ENCODE measurements around the gene PTPN13.

The PTPN13 gene

DNA sequence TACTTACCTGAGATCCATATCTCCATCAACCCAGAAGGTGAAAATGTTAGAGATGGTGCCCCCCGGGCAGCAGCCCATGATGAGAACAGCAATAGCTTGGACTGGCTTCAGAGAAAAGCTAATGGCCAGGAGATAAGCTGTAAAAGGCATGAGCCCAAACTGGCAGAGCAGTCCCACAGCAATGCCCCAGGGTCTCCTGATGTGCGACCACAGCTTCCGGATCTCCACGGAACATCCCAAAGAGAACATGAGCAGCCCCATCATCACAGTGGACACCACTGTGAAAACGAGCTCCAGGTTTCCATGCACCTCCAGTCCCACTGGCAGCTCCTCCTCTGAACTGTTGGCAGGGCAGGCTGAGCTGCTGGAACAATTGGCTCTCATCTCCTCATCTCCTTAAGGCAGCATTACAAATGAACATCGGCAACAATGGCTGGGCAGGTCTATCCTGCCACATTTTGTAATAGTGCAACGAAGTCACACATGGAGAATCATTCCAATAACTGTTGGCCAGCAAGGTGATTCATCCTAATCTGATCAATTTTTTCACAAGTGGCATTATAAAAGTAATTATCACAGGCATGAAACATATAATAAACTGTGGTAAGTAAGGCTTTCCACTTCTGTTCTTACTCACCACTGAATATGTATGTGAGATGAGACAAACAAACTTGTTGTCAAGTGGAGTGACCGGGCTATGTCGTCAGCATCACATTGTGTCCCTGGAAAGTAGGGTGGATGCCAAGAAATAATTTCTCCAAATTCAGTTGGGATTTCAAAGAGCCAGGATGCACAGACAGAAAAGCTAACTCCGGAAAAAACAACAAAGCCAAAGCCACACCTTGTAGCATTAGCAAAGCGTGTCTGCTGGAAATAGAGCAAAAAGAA is 254.9 kb downstream of the PTPN13 start, which contains the start of gene SLC10A6:
Gene SLC10A6 (minus strand): TSS at position 653 of the 888 bp plus-strand sequence. CDS start 269 bp downstream, at position 384.
- FAIRE-seq, result no peak
- no peak for DNase-seq (ENCODE audit: low spot score)

DNA sequence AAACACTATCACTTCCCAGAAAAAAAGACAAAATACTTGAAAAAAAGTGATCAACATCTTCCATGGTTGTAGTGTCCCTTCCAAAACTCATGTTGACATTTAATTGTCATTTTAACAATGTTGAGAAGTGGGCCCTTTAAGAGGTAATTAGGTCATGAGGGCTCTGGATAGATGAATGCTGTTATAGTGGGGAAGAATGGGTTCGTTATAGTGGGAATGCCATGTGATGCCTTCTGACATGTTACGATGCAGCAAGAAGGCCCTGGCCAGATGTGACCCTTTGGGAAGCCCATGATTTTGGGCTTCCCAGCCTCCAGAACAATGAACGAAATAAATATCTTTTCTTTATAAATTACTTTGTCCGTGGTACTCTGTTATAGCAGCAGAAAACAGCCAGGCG is 259.1 kb downstream of the PTPN13 start:
- DNase-seq (ENCODE audit: low spot score), result no peak
- FAIRE-seq, result no peak

DNA sequence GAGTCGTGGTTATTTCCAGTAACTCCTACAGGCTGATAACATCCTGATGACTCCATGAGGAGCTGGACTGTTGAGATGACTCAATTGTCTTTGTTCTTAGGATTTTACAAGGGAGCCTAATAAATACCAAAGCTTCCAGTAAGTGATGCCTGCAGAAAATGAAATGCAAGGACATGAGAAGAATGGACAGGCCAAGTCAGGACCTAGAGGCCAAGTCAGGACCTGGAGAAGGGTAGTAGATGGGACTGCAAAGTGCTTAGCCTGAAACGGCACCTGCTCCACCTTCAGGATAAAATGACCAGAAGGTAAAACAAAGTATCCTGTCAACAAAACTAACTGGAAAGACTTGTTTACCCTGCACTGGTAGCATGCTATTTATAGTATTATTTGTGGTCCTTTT is 261.5 kb downstream of the PTPN13 start:
- DNase-seq (ENCODE audit: low spot score), result no peak
- no peak for FAIRE-seq

DNA sequence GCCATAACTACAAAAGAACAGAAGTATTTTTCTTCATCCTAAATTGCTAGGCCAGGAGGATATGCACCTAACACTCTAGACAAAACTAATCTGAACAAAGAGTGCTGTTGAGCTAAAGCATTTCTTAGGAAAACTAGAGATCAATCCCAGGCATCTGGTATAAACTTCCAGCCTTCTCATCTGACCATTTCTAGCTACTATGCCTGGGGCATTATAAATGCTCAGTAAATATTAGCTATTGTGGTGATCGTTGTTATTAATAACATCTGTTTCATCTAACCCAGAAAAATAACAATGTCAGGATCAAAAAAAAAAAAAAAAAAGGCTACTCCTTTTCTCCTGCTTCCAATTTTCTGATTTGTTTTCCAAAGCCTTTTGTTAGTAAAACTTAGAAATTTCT is 262.8 kb downstream of the PTPN13 start:
- no peak for FAIRE-seq
- DNase-seq (ENCODE audit: low spot score), result no peak

DNA sequence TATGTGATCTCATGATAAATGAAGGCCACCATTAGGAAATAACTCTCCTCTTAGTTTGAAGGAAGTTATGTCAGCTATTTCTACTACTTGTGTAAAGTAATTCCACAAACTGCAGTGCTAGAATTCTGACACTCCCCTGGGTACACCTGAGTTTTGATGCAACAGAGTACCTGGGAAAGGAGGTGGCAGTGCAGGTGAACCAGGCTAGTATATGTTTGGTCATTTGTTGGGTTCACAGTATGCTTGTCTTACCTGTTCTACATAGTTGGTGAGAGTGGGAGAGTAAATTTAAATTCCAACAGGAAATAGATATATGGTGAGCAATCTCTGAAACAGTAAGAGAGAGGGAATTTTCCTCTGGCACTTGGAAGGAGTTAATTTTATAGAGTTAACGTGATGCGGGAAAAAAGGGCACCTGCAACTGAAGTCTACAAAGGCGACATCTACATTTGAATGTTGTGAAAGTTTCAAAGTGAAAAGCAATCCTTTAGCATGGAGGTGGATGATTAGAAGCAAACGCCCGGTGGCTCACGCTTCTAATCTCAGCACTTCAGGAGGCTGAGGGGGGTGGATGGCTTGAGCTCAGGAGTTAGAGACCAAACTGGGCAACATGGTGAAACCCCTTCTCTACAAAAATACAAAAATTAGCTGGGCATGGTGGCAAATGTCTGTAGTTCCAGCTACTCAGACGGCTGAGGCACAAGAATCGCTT is 263.4 kb downstream of the PTPN13 start:
- no peak for FAIRE-seq

More for the DNA sequence above, 263.4 kb downstream of the PTPN13 start:
- no peak for DNase-seq (ENCODE audit: low spot score)
